ENCODE results near the gene ATP8A2.

Gene ATP8A2

GRCh38 chr13:25731536-25731935, 359.8 kb downstream of the ATP8A2 start:
- DNase-seq (ENCODE audit: low spot score): no peak

- no peak for DNase-seq (ENCODE audit: low spot score)
These were observed 360.5 kb downstream of the ATP8A2 start for GRCh38 chr13:25732111-25732865.

- no peak for DNase-seq (ENCODE audit: low spot score)
These were observed 361.3 kb downstream of the ATP8A2 start for GRCh38 chr13:25733001-25733491.

GRCh38 chr13:25733696-25734435, 362.1 kb downstream of the ATP8A2 start:
- no peak for DNase-seq (ENCODE audit: low spot score)

- no peak for DNase-seq (ENCODE audit: low spot score)
These were observed 366.8 kb downstream of the ATP8A2 start for GRCh38 chr13:25738342-25739196.

- DNase-seq (ENCODE audit: low spot score): no peak
These were observed 367.6 kb downstream of the ATP8A2 start for GRCh38 chr13:25739376-25739775.

GRCh38 chr13:25741796-25742195, 370.0 kb downstream of the ATP8A2 start:
- DNase-seq (ENCODE audit: low spot score): no peak

GRCh38 chr13:25742220-25742619, 370.4 kb downstream of the ATP8A2 start:
- DNase-seq (ENCODE audit: low spot score): no peak

GRCh38 chr13:25743421-25743820, 371.6 kb downstream of the ATP8A2 start:
- DNase-seq (ENCODE audit: low spot score): no peak

- DNase-seq (ENCODE audit: low spot score): no peak
These were observed 372.4 kb downstream of the ATP8A2 start for GRCh38 chr13:25744178-25744577.

- no peak for DNase-seq (ENCODE audit: low spot score)
These were observed 374.4 kb downstream of the ATP8A2 start for GRCh38 chr13:25746131-25746530.

GRCh38 chr13:25752957-25753551, 381.3 kb downstream of the ATP8A2 start:
- no peak for DNase-seq (ENCODE audit: low spot score)

- no peak for DNase-seq (ENCODE audit: low spot score)
These were observed 382.2 kb downstream of the ATP8A2 start for GRCh38 chr13:25753976-25754375.

GRCh38 chr13:25756251-25756650, 384.5 kb downstream of the ATP8A2 start:
- no peak for DNase-seq (ENCODE audit: low spot score)

GRCh38 chr13:25756912-25757311, 385.1 kb downstream of the ATP8A2 start:
- DNase-seq (ENCODE audit: low spot score): no peak

- DNase-seq (ENCODE audit: low spot score): no peak
These were observed 389.3 kb downstream of the ATP8A2 start for GRCh38 chr13:25761041-25761440.

- no peak for DNase-seq (ENCODE audit: low spot score)
These were observed 390.5 kb downstream of the ATP8A2 start for GRCh38 chr13:25762281-25762680.

- no peak for DNase-seq (ENCODE audit: low spot score)
These were observed 391.1 kb downstream of the ATP8A2 start for GRCh38 chr13:25762795-25763377.

GRCh38 chr13:25764378-25764777, 392.6 kb downstream of the ATP8A2 start:
- no peak for DNase-seq (ENCODE audit: low spot score)

- no peak for DNase-seq (ENCODE audit: low spot score)
These were observed 393.5 kb downstream of the ATP8A2 start for GRCh38 chr13:25765266-25765665.

GRCh38 chr13:25766576-25766975, 394.8 kb downstream of the ATP8A2 start:
- no peak for DNase-seq (ENCODE audit: low spot score)

- DNase-seq (ENCODE audit: low spot score): no peak
These were observed 395.2 kb downstream of the ATP8A2 start for GRCh38 chr13:25766991-25767390.
